Activated CD8-positive, alpha-beta memory T cell treated with anti-CD3 and anti-CD28 coated beads, Interleukin-2, amount 50 U/mL, for 24 hours (primary cell): ENCODE data around the gene POU2F1.

Source experiments
- DNase-seq: peaks from one replicate; pipeline ENCODE4 v3.0.0-alpha.2; 2020; ENCODE audit errors: extremely low read depth

Gene POU2F1

GRCh38 chr1:167272369-167272957 lies 51.8 kb downstream of the POU2F1 start:
- no peak for DNase-seq

- DNase-seq = no peak
Measured at GRCh38 chr1:167273027-167273800, 52.5 kb downstream of the POU2F1 start.

GRCh38 chr1:167274061-167274460 lies 53.4 kb downstream of the POU2F1 start:
- DNase-seq = no peak

- no peak for DNase-seq
Measured at GRCh38 chr1:167276969-167277368, 56.3 kb downstream of the POU2F1 start.

- no peak for DNase-seq
Measured at GRCh38 chr1:167278497-167278896, 57.8 kb downstream of the POU2F1 start.

- no peak for DNase-seq
Measured at GRCh38 chr1:167280912-167281311, 60.2 kb downstream of the POU2F1 start.

- DNase-seq = no peak
Measured at GRCh38 chr1:167288390-167289074, 67.8 kb downstream of the POU2F1 start.

GRCh38 chr1:167289075-167289442 lies 68.4 kb downstream of the POU2F1 start:
- DNase-seq = no peak

GRCh38 chr1:167289966-167290365 lies 69.3 kb downstream of the POU2F1 start:
- DNase-seq = no peak

GRCh38 chr1:167291539-167292185 lies 71.0 kb downstream of the POU2F1 start:
- no peak for DNase-seq

GRCh38 chr1:167292216-167292615 lies 71.5 kb downstream of the POU2F1 start:
- DNase-seq = no peak

- DNase-seq = no peak
Measured at GRCh38 chr1:167293057-167293456, 72.4 kb downstream of the POU2F1 start.

- DNase-seq = no peak
Measured at GRCh38 chr1:167294528-167294927, 73.8 kb downstream of the POU2F1 start.

- no peak for DNase-seq
Measured at GRCh38 chr1:167297222-167298214, 76.8 kb downstream of the POU2F1 start.

GRCh38 chr1:167298325-167298724 lies 77.6 kb downstream of the POU2F1 start:
- no peak for DNase-seq

- no peak for DNase-seq
Measured at GRCh38 chr1:167301355-167301754, 80.7 kb downstream of the POU2F1 start.

- DNase-seq = no peak
Measured at GRCh38 chr1:167304165-167304564, 83.5 kb downstream of the POU2F1 start.

- no peak for DNase-seq
Measured at GRCh38 chr1:167305059-167305705, 84.5 kb downstream of the POU2F1 start.

- DNase-seq = no peak
Measured at GRCh38 chr1:167305706-167306277, 85.1 kb downstream of the POU2F1 start.

- no peak for DNase-seq
Measured at GRCh38 chr1:167310732-167311131, 90.0 kb downstream of the POU2F1 start.
